GM21526 (cell line): Measurements from ENCODE around the gene FAM110D.
A peak's percentile ranks its signal among the peaks of the same experiment; 100 is the strongest.

Experiments
- ATAC-seq: cut with Tn5 transposase; IDR thresholded peaks from one replicate; pipeline ENCODE4 v1.9.1; 2021; ENCODE audit warnings: moderate library complexity; ENCODE audit not compliant: unreplicated experiment, low FRiP score

The FAM110D gene

GRCh38 chr1:26160527-26161414, 1.9 kb downstream of the FAM110D start:
- no peak for ATAC-seq

- no peak for ATAC-seq
Observed at GRCh38 chr1:26161415-26162219, 2.7 kb downstream of the FAM110D start.

GRCh38 chr1:26162220-26162709, 3.4 kb downstream of the FAM110D start:
- no peak for ATAC-seq

- ATAC-seq, result no peak
Observed at GRCh38 chr1:26163684-26164035, 4.8 kb downstream of the FAM110D start.

GRCh38 chr1:26164036-26164860, 5.4 kb downstream of the FAM110D start:
- ATAC-seq, result no peak

- no peak for ATAC-seq
Observed at GRCh38 chr1:26164861-26165842, 6.3 kb downstream of the FAM110D start.

GRCh38 chr1:26166719-26167281, 7.9 kb downstream of the FAM110D start:
- ATAC-seq, result no peak

- no peak for ATAC-seq
Observed at GRCh38 chr1:26168410-26169197, 9.7 kb downstream of the FAM110D start, which contains the start of gene C1orf232. C1orf232 (minus strand) TSS chr1:26168963; CDS start chr1:26168499, 464 bp downstream.

- ATAC-seq, result no peak
Observed at GRCh38 chr1:26169198-26169554, 10.3 kb downstream of the FAM110D start.

GRCh38 chr1:26169669-26170471, 11.0 kb downstream of the FAM110D start, which contains the start of gene ZNF593:
ZNF593 (plus strand) TSS chr1:26169908; CDS start chr1:26169984, 76 bp downstream.
- ATAC-seq, result peak; percentile 87

GRCh38 chr1:26170472-26170821, 11.6 kb downstream of the FAM110D start:
- ATAC-seq, result no peak

GRCh38 chr1:26171084-26172072, 12.5 kb downstream of the FAM110D start, which contains the start of gene ZNF593OS:
ZNF593OS (minus strand) TSS chr1:26171832; CDS start chr1:26171661, 171 bp downstream.
- no peak for ATAC-seq

- ATAC-seq, result no peak
Observed at GRCh38 chr1:26175346-26175745, 16.5 kb downstream of the FAM110D start.

- ATAC-seq, result no peak
Observed at GRCh38 chr1:26177182-26177684, 18.4 kb downstream of the FAM110D start, which contains the start of gene CNKSR1. CNKSR1 (plus strand) TSS chr1:26177491; CDS start chr1:26177548, 57 bp downstream.

GRCh38 chr1:26180010-26180506, 21.2 kb downstream of the FAM110D start:
- ATAC-seq, result no peak
